Gastrocnemius medialis (tissue), 4 donors: ENCODE results near the gene PTPRN2. TPM values are rescaled to one million over a fixed set of nuclear protein-coding genes. Genes with fewer than 3 reads are reported as not detected.

Experiments used
- ATAC-seq, 2 donors: fragments of 150-250 bp; one replicate each; pipeline ENCODE4 v1.9.1; 2016
- DNase-seq, 2 donors: peaks; one replicate each; pipeline ENCODE4 v3.0.0-alpha.2; 2019
- H3K27ac ChIP-seq, 4 donors: fragments of 200-600 bp; sonication (generic); 1 replicate in 1 of 4; 2 replicates in 3 of 4; pipeline ENCODE4 v1.5.1; 2016 to 2018; ENCODE audit warnings: mild to moderate bottlenecking in 2 of 4, moderate library complexity in 1 of 4
- H3K27me3 ChIP-seq, 3 donors: fragments of 200-600 bp; sonication (generic) in 2 of 3; 1 replicate in 1 of 3; 2 replicates in 2 of 3; pipeline versions ENCODE4 v1.5.1 to v1.6.0; 2016 to 2019; ENCODE audit warnings: mild to moderate bottlenecking in 1 of 3, moderate library complexity in 1 of 3
- H3K36me3 ChIP-seq, 2 donors: fragments of 200-600 bp; sonication (generic) in 1 of 2; one replicate each; pipeline ENCODE4 v1.5.1; 2017 to 2018
- H3K4me1 ChIP-seq, 2 donors: fragments of 200-600 bp; sonication (generic) in 1 of 2; one replicate each; pipeline ENCODE4 v1.5.1; 2016 to 2017; ENCODE audit warnings: mild to moderate bottlenecking in 2 of 2
- H3K4me3 ChIP-seq, 4 donors: fragments of 200-600 bp; sonication (generic) in 3 of 4; 1 replicate in 1 of 4; 2 replicates in 3 of 4; pipeline ENCODE4 v1.5.1; 2016 to 2019; ENCODE audit warnings: mild to moderate bottlenecking in 2 of 4
- H3K9me3 ChIP-seq, 3 donors: fragments of 200-600 bp; sonication (generic) in 2 of 3; 1 replicate in 1 of 3; 2 replicates in 2 of 3; pipeline ENCODE4 v1.5.1; 2016 to 2019
- POLR2A ChIP-seq, 2 donors: fragments of 450-650 bp; IDR thresholded peaks; one replicate each; pipeline ENCODE4 v1.6.1; 2017; ENCODE audit warnings: antibody characterized with exemption in 2 of 2, mild to moderate bottlenecking in 2 of 2, moderate library complexity in 2 of 2
- in situ Hi-C, 4 donors: fragments of 200-750 bp; cut with MboI; loops; one replicate each; pipeline versions ENCODE4 v1.15.0 to v1.8.0; 2017; ENCODE audit warnings: low sequenced_read_pairs in 4 of 4
- intact Hi-C: fragments of 100-400 bp; cut with DNase I; formaldehyde crosslinking; loops from one replicate; pipeline ENCODE4 v1.15.1; 2023; ENCODE audit warnings: low total_unique reads
- total RNA-seq, 4 donors: library from RNA; depleted of rRNA; stranded (reverse); fragments of >200 nt; gene quantifications; one replicate each; pipeline versions ENCODE4 v1.1.0 to v1.2.3, GENCODE V29; 2016
- TF ChIP-seq, protein P1 (sequence below), 5 experiments: fragments of 450-650 bp in 3 of 5; fragments of 200-600 bp in 2 of 5; sonication (generic) in 2 of 5; IDR thresholded peaks in 4 of 5; conservative IDR thresholded peaks in 1 of 5; 1 replicate in 4 of 5; 2 replicates in 1 of 5; pipeline ENCODE4 v1.5.1; 2016 to 2019; ENCODE audit warnings: antibody characterized with exemption in 5 of 5, mild to moderate bottlenecking in 3 of 5, moderate library complexity in 3 of 5

The PTPRN2 gene
- total RNA-seq, 4 donors from 2014 or later, result 0.66 to 0.85 (median 0.81) TPM

DNA sequence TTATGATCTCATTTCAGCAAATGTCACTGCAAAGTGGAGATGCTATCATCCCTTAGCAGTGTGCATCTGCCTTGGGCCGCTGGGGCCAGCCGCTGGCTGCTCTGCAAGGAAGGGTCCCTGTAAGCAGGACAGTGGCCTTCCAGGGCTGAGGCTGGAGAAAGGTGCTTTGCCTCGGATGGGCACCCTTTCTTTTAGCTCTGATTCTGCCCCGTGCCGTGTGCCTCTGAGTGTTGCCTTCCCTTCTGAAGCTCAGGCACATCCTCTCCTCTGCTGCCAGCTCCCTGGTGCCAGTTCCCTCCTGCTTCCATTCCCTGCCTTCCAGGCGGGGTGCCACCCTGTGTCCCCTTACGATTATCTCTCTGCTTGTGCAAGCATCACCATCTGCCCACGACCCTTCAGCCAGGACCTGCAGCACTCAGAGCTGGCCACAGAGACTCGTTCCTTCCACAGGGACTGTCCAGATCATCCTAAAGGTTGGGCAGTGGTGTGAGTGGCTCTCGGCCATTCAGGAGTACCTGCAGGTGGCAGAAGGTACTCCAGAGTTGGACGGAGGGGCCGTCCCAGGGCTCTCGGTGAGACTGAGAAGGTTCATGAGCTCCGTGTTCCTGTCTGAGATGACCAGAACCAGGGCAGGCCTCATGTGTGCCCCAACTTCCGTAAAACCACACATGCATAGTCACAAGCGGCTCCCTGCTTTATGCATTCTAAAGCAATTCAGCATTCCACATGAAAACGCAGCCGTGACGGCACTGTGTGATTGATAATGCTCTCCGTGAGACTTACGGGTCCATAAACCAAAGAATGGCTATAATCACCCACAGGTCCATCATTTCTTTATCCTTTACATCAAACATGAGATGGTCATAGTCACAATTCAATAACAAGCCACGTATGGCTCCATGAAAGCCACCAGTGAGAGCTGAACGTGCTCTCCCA is 879.4 kb downstream of the PTPRN2 start:
- DNase-seq, result no peak
- ATAC-seq, result no peak
- H3K36me3 ChIP-seq, result no peaks in the 10 kb centered on the region
- H3K27ac ChIP-seq, result no peak overlapping the region
- in situ Hi-C loops, result no loop called here
- H3K4me1 ChIP-seq, result no peaks in the 10 kb centered on the region
- peaks cover 0 to 2% (median 0%) of the 10 kb centered on the region in 3 donors for H3K27me3 ChIP-seq
- intact Hi-C loops, result no loop called here
- TF ChIP-seq POLR2A (IDR thresholded peaks at IDR 0.05), result no peak
- TF ChIP-seq, protein P1, sequence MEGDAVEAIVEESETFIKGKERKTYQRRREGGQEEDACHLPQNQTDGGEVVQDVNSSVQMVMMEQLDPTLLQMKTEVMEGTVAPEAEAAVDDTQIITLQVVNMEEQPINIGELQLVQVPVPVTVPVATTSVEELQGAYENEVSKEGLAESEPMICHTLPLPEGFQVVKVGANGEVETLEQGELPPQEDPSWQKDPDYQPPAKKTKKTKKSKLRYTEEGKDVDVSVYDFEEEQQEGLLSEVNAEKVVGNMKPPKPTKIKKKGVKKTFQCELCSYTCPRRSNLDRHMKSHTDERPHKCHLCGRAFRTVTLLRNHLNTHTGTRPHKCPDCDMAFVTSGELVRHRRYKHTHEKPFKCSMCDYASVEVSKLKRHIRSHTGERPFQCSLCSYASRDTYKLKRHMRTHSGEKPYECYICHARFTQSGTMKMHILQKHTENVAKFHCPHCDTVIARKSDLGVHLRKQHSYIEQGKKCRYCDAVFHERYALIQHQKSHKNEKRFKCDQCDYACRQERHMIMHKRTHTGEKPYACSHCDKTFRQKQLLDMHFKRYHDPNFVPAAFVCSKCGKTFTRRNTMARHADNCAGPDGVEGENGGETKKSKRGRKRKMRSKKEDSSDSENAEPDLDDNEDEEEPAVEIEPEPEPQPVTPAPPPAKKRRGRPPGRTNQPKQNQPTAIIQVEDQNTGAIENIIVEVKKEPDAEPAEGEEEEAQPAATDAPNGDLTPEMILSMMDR (IDR thresholded peaks at IDR 0.05 in 4 of 5, conservative IDR thresholded peaks at IDR 0.05 in 1 of 5), result no peak
- H3K4me3 ChIP-seq, result no peak overlapping the region
- H3K9me3 ChIP-seq, result no peaks in the 10 kb centered on the region

DNA sequence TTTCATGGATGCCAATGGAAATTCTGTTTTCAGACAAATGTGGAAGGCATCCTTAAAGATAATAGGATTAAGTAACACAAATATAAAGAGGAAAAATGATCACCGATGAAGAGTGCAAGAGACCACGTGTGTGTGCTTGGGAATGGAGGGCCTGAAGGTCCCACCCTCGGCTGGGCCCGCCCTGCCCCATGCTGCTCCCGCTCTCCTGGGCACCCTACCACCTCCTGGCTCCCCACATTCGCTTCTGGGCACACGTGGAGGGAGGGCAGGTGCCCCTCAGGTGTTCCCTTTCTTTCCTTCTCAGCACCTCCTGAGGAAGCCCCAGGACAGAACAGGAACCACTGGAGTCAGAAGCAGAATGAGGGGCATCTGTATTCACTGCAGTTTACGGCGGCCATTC is 883.3 kb downstream of the PTPRN2 start:
- intact Hi-C loops (no loop called here), in situ Hi-C loops (no loop called here)
- H3K4me1 ChIP-seq, result no peaks in the 10 kb centered on the region
- TF ChIP-seq, protein P1 (IDR thresholded peaks at IDR 0.05 in 4 of 5, conservative IDR thresholded peaks at IDR 0.05 in 1 of 5), result no peak
- TF ChIP-seq POLR2A (IDR thresholded peaks at IDR 0.05), result no peak
- DNase-seq, result no peak
- ATAC-seq, result no peak
- no peak overlapping the region for H3K4me3 ChIP-seq
- H3K27me3 ChIP-seq, result peaks cover 0 to 2% (median 0%) of the 10 kb centered on the region in 3 donors
- H3K9me3 ChIP-seq, result no peaks in the 10 kb centered on the region
- no peak overlapping the region for H3K27ac ChIP-seq
- H3K36me3 ChIP-seq, result no peaks in the 10 kb centered on the region

DNA sequence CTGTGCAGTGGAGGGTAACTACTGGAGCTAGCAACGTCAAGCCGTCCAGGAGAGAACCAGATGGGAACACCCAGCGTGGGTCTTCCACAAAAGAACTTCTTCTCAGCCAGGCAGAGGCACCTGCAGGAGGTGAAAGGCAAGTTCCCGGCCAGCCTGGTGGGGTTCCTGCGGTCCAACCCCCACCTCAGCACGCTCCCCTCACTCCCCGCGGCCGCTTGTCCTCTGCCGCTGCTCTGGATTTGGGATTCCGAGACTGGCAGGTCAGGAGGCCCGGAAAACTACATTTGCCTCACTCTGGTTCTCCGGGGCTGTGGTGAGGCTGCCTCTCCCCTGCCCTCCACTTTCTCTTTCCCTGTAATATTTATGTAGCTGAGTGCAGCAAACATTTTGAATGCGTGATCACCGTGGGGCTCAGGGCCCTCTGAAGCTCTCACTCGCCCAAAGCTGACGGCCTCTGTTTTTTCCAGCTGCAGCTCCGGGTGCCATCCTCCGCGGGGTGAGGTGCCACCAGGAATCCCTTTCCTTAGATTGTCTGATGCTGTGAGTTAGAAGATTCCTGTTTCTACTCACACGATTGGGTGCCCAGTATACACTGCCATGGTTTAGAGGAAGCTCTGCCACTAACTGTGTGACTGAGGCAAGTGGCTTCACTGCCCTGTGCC is 884.0 kb downstream of the PTPRN2 start:
- H3K27me3 ChIP-seq, result peaks cover 0 to 2% (median 0%) of the 10 kb centered on the region in 3 donors
- no peaks in the 10 kb centered on the region for H3K9me3 ChIP-seq
- no peak for TF ChIP-seq POLR2A (IDR thresholded peaks at IDR 0.05)
- TF ChIP-seq, protein P1 (IDR thresholded peaks at IDR 0.05 in 4 of 5, conservative IDR thresholded peaks at IDR 0.05 in 1 of 5), result no peak

DNA sequence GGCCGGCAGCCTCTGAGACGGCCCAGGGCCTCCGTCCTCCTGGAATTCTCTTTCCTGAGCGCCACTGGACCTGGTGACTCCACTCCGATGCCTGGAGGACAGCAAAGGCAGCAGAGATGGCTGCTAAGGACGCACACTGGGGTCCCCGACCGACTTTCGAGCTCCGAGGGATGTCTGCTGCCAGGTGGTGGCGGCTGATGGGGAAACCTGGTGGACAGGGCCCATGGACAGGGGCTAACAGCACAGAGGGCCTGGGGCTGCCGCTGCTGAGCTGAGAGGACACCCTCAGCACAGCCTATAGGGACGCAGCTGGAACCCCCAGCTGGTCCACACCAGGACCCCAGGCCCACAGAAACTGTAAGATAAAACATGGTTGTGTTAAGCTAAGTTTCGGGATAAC is 884.5 kb downstream of the PTPRN2 start:
- Histone ChIP-seq H3K36me3 (no peaks in the 10 kb centered on the region), H3K9me3 (no peaks in the 10 kb centered on the region), H3K27ac (no peak overlapping the region), H3K4me1 (no peaks in the 10 kb centered on the region), H3K27me3 (peaks cover 0 to 2% (median 0%) of the 10 kb centered on the region in 3 donors), H3K4me3 (no peak overlapping the region)
- no peak for TF ChIP-seq POLR2A (IDR thresholded peaks at IDR 0.05)
- TF ChIP-seq, protein P1 (IDR thresholded peaks at IDR 0.05 in 4 of 5, conservative IDR thresholded peaks at IDR 0.05 in 1 of 5), result no peak
- intact Hi-C loops, result no loop called here
- ATAC-seq (no peak), DNase-seq (no peak)
- in situ Hi-C loops, result no loop called here

More for the DNA sequence above, 884.0 kb downstream of the PTPRN2 start:
- no peak overlapping the region for H3K27ac ChIP-seq
- ATAC-seq (no peak), DNase-seq (no peak)
- in situ Hi-C loops (no loop called here), intact Hi-C loops (no loop called here)
- no peak overlapping the region for H3K4me3 ChIP-seq
- H3K4me1 ChIP-seq, result no peaks in the 10 kb centered on the region
- H3K36me3 ChIP-seq, result no peaks in the 10 kb centered on the region
